Uterus (tissue), 4 donors: ENCODE results near the gene KCNQ5. TPM values are rescaled to one million over a fixed set of nuclear protein-coding genes. Genes with fewer than 3 reads are reported as not detected.
"Not testable (repeated sequence)": the region's sequence is repeated elsewhere in the genome, so short reads cannot be mapped to it uniquely, and the experiment has no call there.

Experiments
- DNase-seq, 2 donors: peaks; one replicate each; pipeline ENCODE4 v3.0.0-alpha.2; 2019 to 2020
- H3K27ac ChIP-seq, 2 donors: fragments of 200-600 bp; sonication (generic); 1 replicate in 1 of 2; 2 replicates in 1 of 2; pipeline ENCODE4 v1.5.1; 2016 to 2018
- H3K27me3 ChIP-seq, 2 donors: fragments of 200-600 bp; sonication (generic); one replicate each; pipeline ENCODE4 v1.5.1; 2018 to 2019; ENCODE audit warnings: control low read depth in 1 of 2
- H3K36me3 ChIP-seq, 2 donors: fragments of 200-600 bp; sonication (generic); one replicate each; pipeline ENCODE4 v1.5.1; 2019; ENCODE audit warnings: control low read depth in 1 of 2
- H3K4me1 ChIP-seq, 2 donors: fragments of 200-600 bp; sonication (generic); one replicate each; pipeline ENCODE4 v1.5.1; 2018 to 2019; ENCODE audit warnings: control low read depth in 1 of 2
- H3K4me3 ChIP-seq, 2 donors: fragments of 200-600 bp; sonication (generic); 1 replicate in 1 of 2; 2 replicates in 1 of 2; pipeline ENCODE4 v1.5.1; 2018 to 2019; ENCODE audit warnings: mild to moderate bottlenecking in 1 of 2
- H3K9me3 ChIP-seq, 2 donors: fragments of 200-600 bp; sonication (generic); one replicate each; pipeline ENCODE4 v1.5.1; 2019; ENCODE audit warnings: control low read depth in 1 of 2
- CTCF ChIP-seq, 4 experiments: fragments of 200-600 bp in 2 of 4; fragments of 450-650 bp in 2 of 4; sonication (generic) in 2 of 4; IDR thresholded peaks; one replicate each; pipeline ENCODE4 v1.5.1; 2016 to 2019; ENCODE audit warnings: antibody characterized with exemption in 4 of 4, mild to moderate bottlenecking in 2 of 4, moderate library complexity in 1 of 4
- POLR2A ChIP-seq, 2 donors: fragments of 450-650 bp; IDR thresholded peaks; one replicate each; pipeline ENCODE4 v1.6.1; 2016; ENCODE audit warnings: antibody characterized with exemption in 2 of 2, mild to moderate bottlenecking in 1 of 2, moderate library complexity in 1 of 2
- intact Hi-C: fragments of 100-400 bp; cut with DNase I; formaldehyde crosslinking; loops from one replicate; pipeline ENCODE4 v1.15.1; 2023; ENCODE audit warnings: low total_unique reads
- total RNA-seq, 4 donors: library from RNA; depleted of rRNA in 3 of 4; stranded (reverse); fragments of >200 nt in 3 of 4; gene quantifications; one replicate each; pipeline versions ENCODE4 v1.1.0 to v1.2.4, GENCODE V29; 2014 to 2023
- donor health status: DM: yes; HTN: yes; CAD: no.

Gene KCNQ5
- total RNA-seq, 4 donors from 2014 or later: 0.34 to 2.4 TPM; not detected in 2

DNA sequence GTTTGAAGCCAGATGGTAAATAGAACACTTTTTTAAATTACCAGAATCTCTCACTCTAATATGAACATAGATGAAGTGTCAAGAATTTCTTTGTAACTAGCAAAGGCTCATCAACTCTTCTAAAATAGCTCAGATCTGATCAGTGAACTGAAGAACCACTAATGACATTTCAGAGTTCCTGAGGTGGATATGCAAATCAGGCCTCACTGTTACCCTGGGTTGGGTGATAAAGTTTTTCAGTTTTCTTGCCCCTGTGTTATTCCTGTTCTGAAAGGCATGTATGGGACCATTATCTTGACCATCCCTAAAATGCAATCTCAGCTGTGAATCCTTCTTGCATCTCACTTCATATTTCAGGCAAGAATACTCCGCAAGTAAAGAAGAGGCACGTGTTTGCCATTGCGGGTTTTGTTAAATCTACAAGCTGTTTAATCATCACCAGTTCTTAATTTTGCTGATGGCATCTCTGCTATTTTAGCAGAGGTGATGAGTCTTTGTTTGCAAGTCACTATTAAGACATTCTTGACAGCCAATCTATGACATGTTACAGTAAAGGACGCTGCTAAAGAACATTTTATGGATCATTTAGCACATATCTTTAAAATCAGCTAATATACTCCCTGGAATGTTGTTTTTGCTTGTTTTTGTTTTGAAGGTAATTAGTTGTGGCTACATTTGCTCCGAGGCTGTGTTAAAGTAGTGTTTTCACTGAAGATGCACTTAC lies 555.5 kb downstream of the KCNQ5 start:
- intact Hi-C loops: no loop called here

DNA sequence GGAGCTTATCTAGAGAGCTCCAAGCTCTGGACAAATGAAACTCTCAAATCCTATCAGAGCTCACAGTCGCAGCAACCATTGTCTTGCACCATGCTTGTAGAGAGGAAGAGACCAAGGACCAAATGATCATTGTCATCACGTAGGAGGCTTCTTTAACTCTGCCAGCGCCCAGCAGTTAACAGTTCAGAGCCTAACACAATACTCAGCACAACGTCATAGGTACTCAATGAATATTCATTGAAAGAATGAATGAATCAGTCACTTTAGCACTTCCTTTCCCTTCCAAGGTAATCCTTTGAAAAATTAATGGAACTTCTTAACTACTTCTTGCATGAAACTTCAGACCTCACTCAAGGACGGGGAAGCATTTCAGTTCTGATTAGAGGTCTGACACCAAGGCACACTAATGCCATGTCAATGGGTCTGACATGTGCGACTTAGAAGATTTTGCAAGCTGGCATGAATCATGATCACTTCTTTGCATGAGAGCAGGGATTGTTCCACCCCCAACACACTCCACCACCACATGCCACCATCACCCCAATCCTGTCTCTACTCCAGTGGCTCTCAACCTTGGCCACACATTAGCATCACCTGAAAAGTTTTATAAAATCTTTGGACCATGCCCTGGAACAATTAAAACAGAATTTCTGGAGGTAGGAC lies 558.3 kb downstream of the KCNQ5 start:
- no peaks in the 10 kb centered on the region for H3K36me3 ChIP-seq
- H3K4me3 ChIP-seq: no peak overlapping the region
- TF ChIP-seq POLR2A (IDR thresholded peaks at IDR 0.05) (no peak), CTCF (IDR thresholded peaks at IDR 0.05) (no peak)
- DNase-seq: no peak
- H3K27ac ChIP-seq: no peak overlapping the region
- H3K9me3 ChIP-seq: no peaks in the 10 kb centered on the region
- H3K4me1 ChIP-seq: no peaks in the 10 kb centered on the region
- intact Hi-C loops: no loop called here
- no peaks in the 10 kb centered on the region for H3K27me3 ChIP-seq

More for the DNA sequence above, 555.5 kb downstream of the KCNQ5 start:
- no peak for TF ChIP-seq POLR2A (IDR thresholded peaks at IDR 0.05)
- TF ChIP-seq CTCF (IDR thresholded peaks at IDR 0.05): no peak
- Histone ChIP-seq H3K27me3 (no peaks in the 10 kb centered on the region), H3K9me3 (no peaks in the 10 kb centered on the region), H3K27ac (no peak overlapping the region), H3K4me1 (no peaks in the 10 kb centered on the region), H3K36me3 (no peaks in the 10 kb centered on the region), H3K4me3 (no peak overlapping the region)
- DNase-seq: no peak

DNA sequence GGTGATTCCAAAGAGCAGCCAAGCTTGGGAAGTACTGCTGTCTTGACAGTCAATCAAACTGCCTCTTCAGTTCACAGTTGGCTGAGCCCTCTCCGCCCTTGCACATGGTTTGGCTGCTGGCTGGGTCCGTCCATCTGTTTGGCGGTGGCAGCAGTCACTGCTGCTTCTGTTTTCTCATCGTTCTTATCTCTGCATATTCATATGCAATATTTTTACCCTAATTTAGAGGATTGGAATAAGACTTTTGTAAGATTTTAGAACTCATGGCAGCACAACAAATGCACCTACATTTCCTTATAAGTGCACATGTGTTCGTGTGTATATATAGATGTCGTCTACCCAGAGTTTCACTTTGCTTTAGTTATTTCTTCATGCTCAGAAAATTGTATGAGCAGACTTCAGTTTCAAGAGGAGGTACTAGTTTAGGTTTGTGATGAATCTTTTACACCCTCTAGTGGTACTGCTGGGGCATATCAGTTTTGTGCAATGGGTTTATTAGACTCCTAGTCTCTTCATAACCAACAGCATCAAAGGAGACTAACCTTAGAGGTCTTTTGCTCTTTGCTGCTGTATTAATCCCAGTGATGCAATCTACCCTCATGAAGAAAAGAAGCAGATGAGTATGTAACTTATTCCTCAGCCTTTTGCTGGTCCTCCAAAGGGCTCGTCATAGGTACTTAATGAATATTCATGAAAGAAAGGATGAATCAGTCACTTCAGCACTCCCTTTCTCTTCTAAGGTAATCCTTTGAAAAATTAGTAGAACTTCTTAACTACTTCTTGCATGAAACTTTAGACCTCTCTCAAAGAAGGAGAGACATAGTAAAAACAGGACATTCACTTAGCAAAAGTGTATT lies 559.1 kb downstream of the KCNQ5 start:
- no peaks in the 10 kb centered on the region for H3K27me3 ChIP-seq
- H3K4me1 ChIP-seq: no peaks in the 10 kb centered on the region
- intact Hi-C loops: no loop called here
- no peaks in the 10 kb centered on the region for H3K36me3 ChIP-seq
- no peak overlapping the region for H3K27ac ChIP-seq
- no peak for DNase-seq
- H3K4me3 ChIP-seq: no peak overlapping the region
- TF ChIP-seq CTCF (IDR thresholded peaks at IDR 0.05) (peak; percentile 62 to 70 (median 66)), POLR2A (IDR thresholded peaks at IDR 0.05) (no peak)
- H3K9me3 ChIP-seq: no peaks in the 10 kb centered on the region

- Histone ChIP-seq H3K4me1 (no peaks in the 10 kb centered on the region), H3K9me3 (no peaks in the 10 kb centered on the region), H3K4me3 (no peak overlapping the region), H3K27ac (no peak overlapping the region), H3K36me3 (no peaks in the 10 kb centered on the region), H3K27me3 (no peaks in the 10 kb centered on the region)
- intact Hi-C loops: no loop called here
- no peak for DNase-seq
- TF ChIP-seq CTCF (IDR thresholded peaks at IDR 0.05) (no peak), POLR2A (IDR thresholded peaks at IDR 0.05) (no peak)
These were observed 560.2 kb downstream of the KCNQ5 start for GRCh38 chr6:73182021-73182607.

DNA sequence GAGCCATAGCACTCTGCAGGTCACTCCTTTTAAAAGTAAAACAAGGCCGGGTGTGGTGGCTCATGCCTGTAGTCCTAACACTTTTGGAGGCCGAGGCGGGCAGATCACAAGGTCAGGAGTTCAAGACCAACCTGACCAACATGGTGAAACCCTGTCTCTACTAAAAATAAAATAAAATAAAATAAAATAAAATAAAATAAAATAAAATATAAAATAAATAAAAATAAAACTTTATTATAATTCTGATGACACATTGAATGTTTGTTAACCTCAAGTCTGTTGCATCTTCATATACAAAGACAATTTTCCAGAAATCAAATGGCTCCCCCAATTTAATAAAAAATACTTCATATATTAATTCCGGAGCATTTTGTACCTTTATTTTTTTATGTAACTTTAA lies 571.4 kb downstream of the KCNQ5 start:
- intact Hi-C loops, H3K27ac ChIP-seq, H3K4me3 ChIP-seq, H3K9me3 ChIP-seq, H3K27me3 ChIP-seq, H3K4me1 ChIP-seq, DNase-seq, H3K36me3 ChIP-seq: not testable (repeated sequence)
